ENCODE data around the gene SNRPE. TPM values are rescaled to one million over a fixed set of nuclear protein-coding genes. Genes with fewer than 3 reads are reported as not detected.

SNRPE gene
- polyA plus RNA-seq, 1 donor (not counting 4 experiments of a cell fraction or from before 2014, with no cell fraction given) = 235 TPM

DNA sequence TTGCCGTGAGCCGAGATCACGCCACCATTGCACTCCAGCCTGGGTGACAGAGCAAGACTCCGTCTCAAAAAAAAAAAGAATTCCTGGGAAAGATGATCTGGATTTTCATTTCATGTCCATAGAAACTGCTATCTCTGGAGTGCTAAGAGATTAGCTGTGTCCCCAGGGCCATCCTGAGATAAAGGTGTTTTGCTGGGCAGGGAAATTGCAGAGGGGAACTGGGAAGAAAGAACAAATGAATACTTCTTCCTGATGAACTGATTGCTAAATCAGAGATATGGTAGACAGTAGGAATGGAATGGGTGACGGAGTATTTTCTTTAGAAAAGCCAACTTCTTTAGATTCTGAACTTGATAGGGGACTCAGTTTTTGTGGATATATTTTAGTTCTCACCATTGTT is 19.2 kb downstream of the SNRPE start:
- H3K9me3 ChIP-seq (ENCODE audit: control insufficient read depth, low read depth, low read length) = no peaks in the 10 kb centered on the region
- H3K4me2 ChIP-seq (ENCODE audit: control insufficient read depth, extremely low read depth, insufficient read depth, low read depth, low read length) = no peak overlapping the region
- no peaks in the 10 kb centered on the region for H3K27me3 ChIP-seq (ENCODE audit: control insufficient read depth, extremely low read depth, insufficient read depth, low read length)
- no peak overlapping the region for H3K27ac ChIP-seq (ENCODE audit: control insufficient read depth, insufficient read depth, low read length)
- H3K4me1 ChIP-seq (ENCODE audit: control insufficient read depth, extremely low read depth, insufficient read depth, low read length) = no peaks in the 10 kb centered on the region
- H3K9me1 ChIP-seq (ENCODE audit: control insufficient read depth, extremely low read depth, insufficient read depth, low read length) = no peaks in the 10 kb centered on the region
- dilution Hi-C loops (cut with MboI; ENCODE audit: extremely low pct_ligation_motif_present, low sequenced_read_pairs) = no loop called here
- peaks cover 0 to 3% of the 10 kb centered on the region in 2 experiments for H3K36me3 ChIP-seq (ENCODE audit: control insufficient read depth in 2 of 2, extremely low read depth in 1 of 2, insufficient read depth in 2 of 2, low read length in 2 of 2)
- DNase-seq (ENCODE audit: low read depth, low spot score) (no peak), FAIRE-seq (no peak)
- no peaks in the 10 kb centered on the region for H4K20me1 ChIP-seq (ENCODE audit: control insufficient read depth, extremely low read depth, insufficient read depth, low read length)
- H3K4me3 ChIP-seq (ENCODE audit: control insufficient read depth in 2 of 3, extremely low read depth in 1 of 3, insufficient read depth in 2 of 3, low read depth in 1 of 3, low read length in 3 of 3) = no peak overlapping the region
- TF ChIP-seq, protein P1, sequence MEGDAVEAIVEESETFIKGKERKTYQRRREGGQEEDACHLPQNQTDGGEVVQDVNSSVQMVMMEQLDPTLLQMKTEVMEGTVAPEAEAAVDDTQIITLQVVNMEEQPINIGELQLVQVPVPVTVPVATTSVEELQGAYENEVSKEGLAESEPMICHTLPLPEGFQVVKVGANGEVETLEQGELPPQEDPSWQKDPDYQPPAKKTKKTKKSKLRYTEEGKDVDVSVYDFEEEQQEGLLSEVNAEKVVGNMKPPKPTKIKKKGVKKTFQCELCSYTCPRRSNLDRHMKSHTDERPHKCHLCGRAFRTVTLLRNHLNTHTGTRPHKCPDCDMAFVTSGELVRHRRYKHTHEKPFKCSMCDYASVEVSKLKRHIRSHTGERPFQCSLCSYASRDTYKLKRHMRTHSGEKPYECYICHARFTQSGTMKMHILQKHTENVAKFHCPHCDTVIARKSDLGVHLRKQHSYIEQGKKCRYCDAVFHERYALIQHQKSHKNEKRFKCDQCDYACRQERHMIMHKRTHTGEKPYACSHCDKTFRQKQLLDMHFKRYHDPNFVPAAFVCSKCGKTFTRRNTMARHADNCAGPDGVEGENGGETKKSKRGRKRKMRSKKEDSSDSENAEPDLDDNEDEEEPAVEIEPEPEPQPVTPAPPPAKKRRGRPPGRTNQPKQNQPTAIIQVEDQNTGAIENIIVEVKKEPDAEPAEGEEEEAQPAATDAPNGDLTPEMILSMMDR (optimal IDR thresholded peaks at IDR 0.05 in 1 of 3, IDR thresholded peaks at IDR 0.05 in 1 of 3, conservative IDR thresholded peaks at IDR 0.05 in 1 of 3; ENCODE audit: extremely low read depth in 1 of 3, insufficient read depth in 2 of 3, low read length in 3 of 3) = no peak
- TF ChIP-seq EZH2 (IDR thresholded peaks at IDR 0.05; ENCODE audit: low read length) = no peak
- H3K9ac ChIP-seq (ENCODE audit: control insufficient read depth, extremely low read depth, insufficient read depth, low read length) = no peak overlapping the region
- no peak overlapping the region for H2AFZ ChIP-seq (ENCODE audit: control insufficient read depth, low read length)
- no peaks in the 10 kb centered on the region for H3K79me2 ChIP-seq (ENCODE audit: control insufficient read depth, insufficient read depth, low read length)

DNA sequence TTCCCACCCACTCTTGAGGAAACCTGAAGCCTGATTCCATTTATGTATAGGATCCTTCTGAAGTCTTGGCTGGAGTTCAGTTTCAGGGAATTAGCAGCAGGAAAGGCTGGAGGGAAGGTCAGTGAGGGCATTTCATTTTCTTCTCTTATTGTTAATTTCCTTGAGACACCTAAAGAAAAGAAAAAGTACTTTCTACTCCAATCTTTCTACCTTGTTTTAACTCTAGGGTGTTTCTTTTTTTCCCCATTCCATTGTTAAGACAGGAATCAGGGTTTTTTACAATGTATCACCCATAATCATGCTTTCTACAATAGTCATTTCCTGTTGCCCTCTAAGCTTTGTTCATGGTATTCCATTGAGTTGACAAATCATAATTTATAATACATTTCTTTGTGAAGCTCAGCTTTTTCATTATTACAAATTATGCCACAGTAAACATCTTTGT is 27.4 kb downstream of the SNRPE start:
- Histone ChIP-seq H2AFZ (ENCODE audit: control insufficient read depth, low read length) (peak overlapping the region; percentile 75), H3K9ac (ENCODE audit: control insufficient read depth, extremely low read depth, insufficient read depth, low read length) (peak overlapping the region; percentile 46), H3K27me3 (ENCODE audit: control insufficient read depth, extremely low read depth, insufficient read depth, low read length) (no peaks in the 10 kb centered on the region), H3K36me3 (ENCODE audit: control insufficient read depth in 2 of 2, extremely low read depth in 1 of 2, insufficient read depth in 2 of 2, low read length in 2 of 2) (no peaks in the 10 kb centered on the region), H3K4me2 (ENCODE audit: control insufficient read depth, extremely low read depth, insufficient read depth, low read depth, low read length) (peak overlapping the region; percentile 69), H3K9me3 (ENCODE audit: control insufficient read depth, low read depth, low read length) (no peaks in the 10 kb centered on the region), H3K27ac (ENCODE audit: control insufficient read depth, insufficient read depth, low read length) (peak overlapping the region; percentile 92), H3K4me3 (ENCODE audit: control insufficient read depth in 2 of 3, extremely low read depth in 1 of 3, insufficient read depth in 2 of 3, low read depth in 1 of 3, low read length in 3 of 3) (peak overlapping the region in 2 of 3 experiments; percentile 16 to 35), H3K9me1 (ENCODE audit: control insufficient read depth, extremely low read depth, insufficient read depth, low read length) (no peaks in the 10 kb centered on the region), H3K79me2 (ENCODE audit: control insufficient read depth, insufficient read depth, low read length) (no peaks in the 10 kb centered on the region), H3K4me1 (ENCODE audit: control insufficient read depth, extremely low read depth, insufficient read depth, low read length) (peaks cover 17% of the 10 kb centered on the region), H4K20me1 (ENCODE audit: control insufficient read depth, extremely low read depth, insufficient read depth, low read length) (no peaks in the 10 kb centered on the region)
- dilution Hi-C loops (cut with MboI; ENCODE audit: extremely low pct_ligation_motif_present, low sequenced_read_pairs) = no loop called here
- TF ChIP-seq, protein P1 (optimal IDR thresholded peaks at IDR 0.05 in 1 of 3, IDR thresholded peaks at IDR 0.05 in 1 of 3, conservative IDR thresholded peaks at IDR 0.05 in 1 of 3; ENCODE audit: extremely low read depth in 1 of 3, insufficient read depth in 2 of 3, low read length in 3 of 3) = no peak
- no peak for TF ChIP-seq EZH2 (IDR thresholded peaks at IDR 0.05; ENCODE audit: low read length)
- no peak for FAIRE-seq
- DNase-seq (ENCODE audit: low read depth, low spot score) = no peak

Measured in keratinocyte (primary cell).